ENCODE data around the gene LIFR. TPM values are rescaled to one million over a fixed set of nuclear protein-coding genes. Genes with fewer than 3 reads are reported as not detected.

LIFR gene
- polyA plus RNA-seq, 1 donor from 2014 or later: 5.8 TPM

GRCh38 chr5:38555354-38556087 is 925 bp downstream of the LIFR start:
- Histone ChIP-seq H3K4me2 (ENCODE audit: low read length) (peak overlapping the region; percentile 81), H3K27ac (ENCODE audit: low read length) (no peak overlapping the region), H3F3A (ENCODE audit: insufficient read depth, low read length, poor library complexity, severe bottlenecking) (no peaks in the 10 kb centered on the region), H4K20me1 (ENCODE audit: insufficient read depth) (no peaks in the 10 kb centered on the region), H3K79me2 (replicated peaks; ENCODE audit: insufficient read depth, low read length) (no peaks in the 10 kb centered on the region), H3K36me3 (ENCODE audit: insufficient read depth, low read length) (no peaks in the 10 kb centered on the region), H3K27me3 (ENCODE audit: insufficient read depth, low read depth, low read length) (no peaks in the 10 kb centered on the region), H3K4me3 (ENCODE audit: low read length) (peak overlapping the region; percentile 75), H3K9ac (ENCODE audit: low read length) (peak overlapping the region; percentile 71), H3K9me3 (ENCODE audit: low read length) (no peaks in the 10 kb centered on the region), H2AFZ (ENCODE audit: low read depth, low read length) (no peak overlapping the region), H3K9me2 (ENCODE audit: insufficient read depth, low read length) (no peaks in the 10 kb centered on the region)
- TF ChIP-seq REST (IDR thresholded peaks at IDR 0.05; ENCODE audit: borderline replicate concordance): no peak
- no peak for TF ChIP-seq TAF1 (IDR thresholded peaks at IDR 0.05; ENCODE audit: low read depth)
- no peak for TF ChIP-seq POLR2AphosphoS5 (IDR thresholded peaks at IDR 0.05)
- TF ChIP-seq CTCF (IDR thresholded peaks at IDR 0.05; ENCODE audit: poor library complexity, severe bottlenecking): no peak
- TF ChIP-seq RAD21 (conservative IDR thresholded peaks at IDR 0.05): no peak
- TF ChIP-seq MXI1 (conservative IDR thresholded peaks at IDR 0.05; ENCODE audit: poor library complexity, severe bottlenecking): no peak
- no peak for TF ChIP-seq SMC3 (conservative IDR thresholded peaks at IDR 0.05; ENCODE audit: poor library complexity)
- no peak for TF ChIP-seq EP300 (conservative IDR thresholded peaks at IDR 0.05; ENCODE audit: poor library complexity, severe bottlenecking)
- TF ChIP-seq EZH2 (IDR thresholded peaks at IDR 0.05; ENCODE audit: borderline replicate concordance, insufficient read depth, low read length, poor library complexity, severe bottlenecking): no peak

- no peaks in the 10 kb centered on the region for H3K9me3 ChIP-seq (ENCODE audit: low read length)
- H3K9me2 ChIP-seq (ENCODE audit: insufficient read depth, low read length): no peaks in the 10 kb centered on the region
- H3K9ac ChIP-seq (ENCODE audit: low read length): no peak overlapping the region
- TF ChIP-seq POLR2AphosphoS5 (IDR thresholded peaks at IDR 0.05) (no peak), RAD21 (conservative IDR thresholded peaks at IDR 0.05) (no peak), REST (IDR thresholded peaks at IDR 0.05; ENCODE audit: borderline replicate concordance) (no peak), EP300 (conservative IDR thresholded peaks at IDR 0.05; ENCODE audit: poor library complexity, severe bottlenecking) (no peak), EZH2 (IDR thresholded peaks at IDR 0.05; ENCODE audit: borderline replicate concordance, insufficient read depth, low read length, poor library complexity, severe bottlenecking) (no peak), MXI1 (conservative IDR thresholded peaks at IDR 0.05; ENCODE audit: poor library complexity, severe bottlenecking) (no peak), TAF1 (IDR thresholded peaks at IDR 0.05; ENCODE audit: low read depth) (no peak)
- H3K79me2 ChIP-seq (replicated peaks; ENCODE audit: insufficient read depth, low read length): no peaks in the 10 kb centered on the region
- no peaks in the 10 kb centered on the region for H3K27me3 ChIP-seq (ENCODE audit: insufficient read depth, low read depth, low read length)
- no peaks in the 10 kb centered on the region for H3K36me3 ChIP-seq (ENCODE audit: insufficient read depth, low read length)
- H3K4me3 ChIP-seq (ENCODE audit: low read length): peak overlapping the region; percentile 75
- peak overlapping the region; percentile 81 for H3K4me2 ChIP-seq (ENCODE audit: low read length)
- no peaks in the 10 kb centered on the region for H3F3A ChIP-seq (ENCODE audit: insufficient read depth, low read length, poor library complexity, severe bottlenecking)
- no peak overlapping the region for H3K27ac ChIP-seq (ENCODE audit: low read length)
- no peaks in the 10 kb centered on the region for H4K20me1 ChIP-seq (ENCODE audit: insufficient read depth)
- H2AFZ ChIP-seq (ENCODE audit: low read depth, low read length): no peak overlapping the region
These were observed 1.6 kb downstream of the LIFR start for GRCh38 chr5:38554861-38555260.

Data from neural cell (in vitro differentiated cells).